Measurements from ENCODE around the gene RNU2-63P. TPM values are rescaled to one million over a fixed set of nuclear protein-coding genes. Genes with fewer than 3 reads are reported as not detected.
"Not testable (repeated sequence)": the region's sequence is repeated elsewhere in the genome, so short reads cannot be mapped to it uniquely, and the experiment has no call there.

RNU2-63P gene
- total RNA-seq, 1 donor from 2014 or later: not detected

DNA sequence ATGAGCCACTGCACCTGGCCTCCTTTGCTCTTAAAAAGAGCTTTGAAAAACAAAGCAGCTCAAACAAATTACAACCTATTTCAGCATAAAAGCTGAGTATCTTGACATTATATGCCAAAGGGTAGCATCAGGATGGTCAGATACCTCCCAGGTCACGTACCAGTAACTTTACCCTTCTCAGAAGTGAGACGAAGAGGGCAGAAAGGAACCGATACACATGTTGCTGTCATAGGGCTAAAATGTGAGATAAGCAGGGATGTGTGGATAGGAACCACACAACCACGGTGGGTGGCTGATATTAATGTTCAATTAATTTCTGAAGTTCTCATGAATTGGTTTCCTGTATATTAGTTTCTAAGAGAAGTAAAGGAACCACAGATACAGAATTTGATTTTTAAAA is 12.6 kb upstream of the RNU2-63P start:
- DNase-seq (ENCODE audit: low read depth, low spot score): no peak

DNA sequence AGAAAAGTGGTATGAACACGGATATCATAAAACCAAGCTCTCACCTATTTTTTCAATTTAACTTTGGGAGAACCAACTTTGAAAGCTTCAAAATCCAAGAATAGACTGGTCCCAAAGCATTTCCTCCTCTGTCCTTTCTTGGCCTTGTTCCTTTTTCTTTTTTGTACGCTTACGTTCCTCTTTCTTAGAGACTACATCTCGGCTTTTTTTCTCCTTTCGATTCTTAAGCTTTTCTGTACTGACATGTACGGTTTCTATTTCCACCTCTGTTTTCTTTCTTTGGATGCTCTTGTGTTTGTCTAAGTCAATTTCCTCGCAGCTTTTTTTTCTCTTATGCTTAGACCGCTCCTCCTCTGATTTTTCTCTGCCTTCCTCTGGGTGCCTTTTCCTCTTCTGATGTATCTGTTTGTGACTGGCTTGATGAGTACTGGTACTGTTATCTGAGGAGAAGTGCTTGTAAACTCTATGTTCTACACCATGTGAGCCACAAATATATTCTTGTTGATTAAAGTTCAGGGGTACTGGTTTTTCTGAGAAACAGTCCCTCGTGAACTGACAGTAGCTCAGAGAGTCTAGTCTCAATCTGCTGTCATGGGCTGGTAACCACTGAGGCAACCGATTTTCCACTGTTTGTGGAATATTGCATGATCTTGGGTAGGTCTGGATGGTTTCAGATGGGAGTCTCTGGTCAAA is 11.5 kb upstream of the RNU2-63P start:
- DNase-seq (ENCODE audit: low read depth, low spot score): no peak

DNA sequence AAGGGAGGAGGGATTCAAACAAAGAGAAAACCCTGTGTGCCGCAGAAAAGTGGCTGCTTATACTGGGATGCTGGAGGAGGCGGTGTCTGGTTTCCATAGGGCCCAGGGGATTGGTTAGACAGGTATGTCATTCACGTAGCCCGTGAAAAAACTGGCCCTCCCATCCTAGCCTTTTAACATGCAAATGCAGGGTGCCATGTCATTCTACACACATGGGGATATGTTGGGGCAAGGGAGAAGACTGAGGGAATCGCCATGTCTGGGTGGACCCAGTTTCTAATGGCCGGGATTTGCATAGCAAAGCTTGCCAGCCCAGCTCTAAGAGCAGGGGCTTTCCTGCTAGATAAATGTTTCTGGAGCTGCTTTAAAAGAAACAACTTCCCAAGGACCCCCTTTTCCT is 8.2 kb upstream of the RNU2-63P start:
- DNase-seq (ENCODE audit: low read depth, low spot score): no peak

DNA sequence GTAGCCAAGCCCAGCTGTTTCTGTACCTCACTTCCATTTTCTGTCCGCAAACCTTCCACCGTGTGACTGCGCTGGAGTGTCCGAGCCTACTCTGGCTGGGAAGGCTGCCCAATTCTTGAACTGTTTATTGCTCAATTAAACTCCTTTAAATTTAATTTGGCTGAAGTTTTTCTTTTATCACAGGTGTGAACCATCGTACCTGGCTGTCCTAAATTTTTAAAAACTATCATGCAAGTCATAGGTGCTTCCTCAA is 6.2 kb upstream of the RNU2-63P start:
- no peak for DNase-seq (ENCODE audit: low read depth, low spot score)

DNA sequence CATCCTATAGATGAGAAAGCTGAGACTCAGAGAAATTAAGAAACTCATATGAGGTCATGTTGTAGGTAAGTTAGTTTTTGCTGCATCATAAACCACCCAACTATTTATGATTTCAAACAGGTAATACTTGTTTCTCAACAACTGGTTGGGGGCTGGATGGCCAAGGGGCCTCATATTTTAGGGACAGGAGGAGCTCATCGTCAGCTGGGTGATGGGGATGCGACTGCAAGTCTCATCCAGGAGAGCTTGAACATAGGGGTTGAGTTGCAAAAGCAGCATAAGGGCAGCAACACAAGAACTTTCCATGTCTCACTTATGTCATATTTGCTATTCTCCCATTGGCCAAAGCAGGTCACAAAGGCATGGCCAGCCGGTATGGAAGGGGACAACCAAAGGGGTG is 3.6 kb upstream of the RNU2-63P start:
- DNase-seq (ENCODE audit: low read depth, low spot score): no peak

DNA sequence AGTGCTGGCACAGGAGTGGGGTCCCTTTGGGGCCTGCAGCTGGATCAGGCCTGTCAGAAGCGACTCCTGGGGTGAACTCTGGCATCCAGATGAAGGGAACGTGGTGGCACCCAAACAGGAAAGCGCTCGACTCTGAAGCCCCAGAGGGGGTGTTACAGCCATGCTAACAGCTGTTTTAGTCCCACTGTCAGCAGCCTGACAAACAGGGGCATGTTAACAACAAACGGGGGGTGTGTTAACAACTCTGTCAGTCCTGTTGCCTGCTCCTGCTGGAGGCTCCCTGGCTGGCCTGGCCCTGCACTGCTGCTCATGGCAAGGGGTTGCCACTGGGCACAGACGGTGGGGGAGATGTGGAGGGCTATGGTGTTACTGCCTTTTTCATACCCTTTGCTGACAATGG is 2.6 kb upstream of the RNU2-63P start:
- no peak for DNase-seq (ENCODE audit: low read depth, low spot score)

DNA sequence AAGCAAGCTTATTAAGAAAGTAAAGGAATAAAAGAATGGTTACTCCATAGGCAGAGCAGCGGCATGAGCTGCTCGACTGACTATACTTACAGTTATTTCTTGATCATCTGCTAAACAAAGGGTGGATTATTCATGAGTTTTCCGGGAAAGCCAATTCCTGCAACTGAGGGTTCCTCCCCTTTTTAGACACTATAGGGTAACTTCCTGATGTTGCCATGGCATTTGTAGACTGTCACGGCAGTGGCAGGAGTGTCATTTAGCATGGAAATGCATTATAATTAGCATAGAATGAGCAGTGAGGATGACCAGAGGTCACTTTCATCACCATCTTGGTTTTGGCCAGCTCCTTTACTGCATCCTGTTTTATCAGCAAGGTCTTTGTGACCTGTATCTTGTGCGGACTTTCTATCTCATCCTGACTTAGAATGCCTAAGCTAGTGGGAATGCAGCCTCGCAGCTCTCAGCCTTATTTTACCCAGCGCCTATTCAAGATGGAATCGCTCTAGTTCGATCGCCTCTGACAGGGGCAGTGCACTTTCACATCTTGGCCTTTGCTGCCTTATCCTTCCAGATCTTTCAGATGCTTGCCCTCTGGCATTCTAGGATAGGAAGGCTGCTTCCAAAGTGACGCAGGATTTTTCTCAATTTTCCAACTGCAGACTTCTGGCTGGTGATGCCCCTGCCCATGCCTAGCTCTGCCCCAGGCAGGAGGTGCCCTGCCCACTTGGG is 1.9 kb upstream of the RNU2-63P start:
- DNase-seq (ENCODE audit: low read depth, low spot score): not testable (repeated sequence)

DNA sequence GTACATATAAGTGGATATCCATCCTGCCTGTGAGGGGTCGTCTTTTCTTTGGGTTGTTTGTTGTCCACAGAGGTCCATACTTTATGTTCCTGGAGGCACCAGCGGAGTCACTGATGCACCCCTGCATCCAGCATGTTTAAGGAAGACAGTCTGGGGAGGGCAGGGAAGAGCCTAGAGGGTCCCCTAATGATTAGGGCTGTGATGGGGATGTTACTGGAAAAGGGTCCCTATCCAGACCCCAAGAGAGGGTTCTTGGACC is 1.4 kb upstream of the RNU2-63P start:
- DNase-seq (ENCODE audit: low read depth, low spot score): not testable (repeated sequence)

DNA sequence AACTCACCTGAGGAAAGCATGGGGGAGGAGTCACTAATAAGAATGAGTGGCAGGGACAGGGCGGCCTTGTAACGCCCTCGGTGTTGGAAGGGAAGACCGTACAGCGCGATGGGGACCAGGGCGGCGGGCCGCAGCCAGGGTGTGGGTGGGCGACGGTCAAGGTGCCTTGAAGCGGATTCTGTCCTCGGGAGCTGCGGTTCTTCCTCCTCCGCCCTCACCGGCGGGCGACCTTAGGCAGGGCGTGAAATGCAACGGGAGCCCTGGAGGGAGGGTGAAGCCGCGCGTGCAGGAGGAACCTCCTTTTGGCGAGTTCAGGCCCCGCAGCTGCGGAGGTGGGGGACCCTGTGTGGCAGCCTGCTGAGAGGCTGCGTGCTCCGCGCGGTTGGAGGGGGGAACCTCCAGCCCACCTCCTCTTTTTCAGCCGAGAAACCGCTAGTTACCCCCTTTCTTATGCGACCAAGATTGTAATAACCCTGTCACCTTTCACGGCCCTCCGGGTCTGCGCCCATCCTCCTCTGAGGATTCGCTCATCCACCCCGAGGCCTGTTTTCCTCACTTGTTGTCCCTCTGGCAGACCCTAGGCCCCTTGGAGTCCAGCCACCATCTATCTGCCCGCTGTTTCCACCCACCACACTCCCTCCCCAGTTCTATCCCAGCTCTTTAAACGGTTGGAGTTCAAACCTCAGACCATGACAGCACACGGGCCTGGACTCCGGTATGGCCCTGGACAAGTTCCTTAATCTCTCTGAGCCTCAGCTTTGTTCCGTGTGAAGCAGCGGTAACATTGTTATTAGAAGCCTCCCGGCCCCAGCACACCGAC is 823 bp upstream of the RNU2-63P start:
- DNase-seq (ENCODE audit: low read depth, low spot score): no peak

DNA sequence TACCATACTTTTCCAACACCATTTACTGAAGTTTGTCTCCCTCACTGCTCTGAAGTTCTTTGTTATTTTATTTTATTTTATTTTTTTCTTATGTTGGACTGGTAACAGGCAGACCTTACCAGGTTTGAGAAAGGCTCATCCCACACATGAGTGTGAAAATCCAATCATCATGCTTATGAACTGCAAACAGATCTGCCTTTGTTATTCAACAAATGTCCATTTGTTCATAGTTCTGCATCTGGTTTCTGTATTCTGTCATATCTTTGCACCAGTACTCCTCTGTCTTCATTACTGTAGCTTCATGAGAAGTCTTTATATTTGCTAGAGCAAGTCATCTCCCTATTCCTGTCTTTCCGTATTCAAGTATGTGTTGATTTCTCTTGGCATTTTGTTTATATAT is 5.3 kb downstream of the RNU2-63P start:
- no peak for DNase-seq (ENCODE audit: low read depth, low spot score)

DNA sequence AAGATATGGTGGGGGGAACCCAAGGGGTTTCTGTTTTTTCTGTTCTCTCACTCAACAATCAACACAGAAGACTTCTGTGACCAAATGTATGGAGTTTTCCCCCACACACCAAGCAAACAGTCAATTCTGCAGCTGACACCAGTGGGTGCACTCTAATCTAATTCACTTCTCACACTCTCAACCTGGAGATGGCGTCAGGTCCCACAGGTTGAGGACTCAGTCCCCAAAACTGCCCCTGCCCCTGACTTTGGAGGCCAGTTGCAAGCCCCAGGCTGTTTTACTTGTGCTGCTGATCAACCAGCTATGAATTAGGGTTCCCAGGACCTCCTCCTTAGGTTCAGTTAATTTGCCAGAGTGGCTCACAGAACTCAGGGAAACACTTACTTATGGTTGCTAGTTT is 6.2 kb downstream of the RNU2-63P start:
- DNase-seq (ENCODE audit: low read depth, low spot score): no peak

DNA sequence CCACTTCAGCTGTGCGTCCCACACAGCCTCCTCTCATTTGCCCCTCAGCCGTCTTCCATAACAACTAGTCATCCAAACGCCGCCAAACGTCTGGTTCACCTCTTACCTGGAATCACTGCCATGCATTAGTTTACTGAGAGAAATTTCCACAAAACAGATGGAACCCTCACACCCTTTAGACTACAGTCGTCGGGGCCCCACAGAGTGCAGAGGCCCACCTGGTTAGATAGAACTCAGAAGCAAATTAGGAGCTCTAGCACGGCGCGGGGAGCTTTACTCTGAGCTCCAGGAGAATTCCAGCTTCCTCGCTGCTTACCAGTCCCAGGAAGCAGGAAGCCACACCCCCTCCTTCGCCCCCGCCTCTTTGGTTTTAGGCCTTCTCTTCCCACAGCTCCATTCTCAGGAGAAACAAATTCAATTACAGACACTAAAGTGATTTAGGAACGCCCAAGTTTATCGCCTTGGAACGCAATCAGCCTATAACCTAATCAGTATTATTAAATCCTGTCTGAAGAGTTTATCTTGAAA is 9.4 kb downstream of the RNU2-63P start:
- DNase-seq (ENCODE audit: low read depth, low spot score): no peak

DNA sequence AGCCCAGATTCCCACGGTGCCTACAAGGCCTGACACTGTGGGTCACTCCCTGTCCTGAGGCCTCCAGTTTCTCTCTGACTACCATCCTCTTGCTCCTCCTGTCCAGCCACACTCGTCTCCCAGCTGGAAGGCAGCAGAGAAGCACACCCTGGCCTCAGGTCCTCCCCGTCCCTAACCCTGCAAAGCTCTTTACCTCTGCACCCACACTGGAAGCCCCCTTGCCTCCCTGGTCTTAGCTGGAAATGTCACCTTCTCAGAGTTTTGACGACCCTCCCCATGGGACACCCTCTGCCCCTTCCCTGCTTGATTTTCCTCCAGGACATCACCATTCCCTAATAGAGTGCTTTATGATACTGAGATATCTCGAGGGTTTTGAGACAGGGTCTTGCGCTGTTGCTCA is 10.6 kb downstream of the RNU2-63P start:
- DNase-seq (ENCODE audit: low read depth, low spot score): no peak

DNA sequence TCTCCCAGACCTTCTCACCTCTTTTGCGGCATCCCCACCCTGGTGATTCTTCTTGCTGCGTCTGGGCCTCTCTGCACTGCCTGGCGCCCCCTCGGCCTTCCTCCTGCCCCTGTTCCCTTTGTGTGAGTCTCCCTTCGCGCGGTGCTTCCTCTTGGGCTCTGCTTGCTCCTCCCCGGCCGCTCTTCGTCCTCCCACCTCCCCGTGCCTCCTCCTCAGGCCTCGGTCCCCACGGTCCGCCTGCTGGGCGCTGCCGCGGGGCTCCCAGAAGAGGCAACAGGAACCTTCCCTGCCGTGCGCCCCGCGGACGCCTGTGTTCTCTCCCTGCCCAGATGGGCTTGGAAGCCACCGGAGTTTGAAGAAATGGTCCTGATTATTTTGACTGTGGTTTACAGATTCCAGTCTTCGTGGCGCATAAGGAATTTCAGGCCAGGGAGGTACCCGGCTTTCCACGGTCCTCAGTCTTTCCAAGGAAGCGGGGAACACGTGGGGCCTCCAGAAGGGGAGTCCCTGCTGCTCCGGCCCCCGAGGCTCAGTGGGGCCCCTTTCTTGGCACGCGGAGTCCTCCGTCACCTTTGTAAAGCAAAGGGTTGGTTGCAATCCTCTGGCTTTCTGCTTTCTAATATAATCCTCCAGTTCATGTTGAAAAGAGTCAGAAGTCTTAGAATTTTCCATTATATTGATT is 13.1 kb downstream of the RNU2-63P start:
- DNase-seq (ENCODE audit: low read depth, low spot score): no peak

DNA sequence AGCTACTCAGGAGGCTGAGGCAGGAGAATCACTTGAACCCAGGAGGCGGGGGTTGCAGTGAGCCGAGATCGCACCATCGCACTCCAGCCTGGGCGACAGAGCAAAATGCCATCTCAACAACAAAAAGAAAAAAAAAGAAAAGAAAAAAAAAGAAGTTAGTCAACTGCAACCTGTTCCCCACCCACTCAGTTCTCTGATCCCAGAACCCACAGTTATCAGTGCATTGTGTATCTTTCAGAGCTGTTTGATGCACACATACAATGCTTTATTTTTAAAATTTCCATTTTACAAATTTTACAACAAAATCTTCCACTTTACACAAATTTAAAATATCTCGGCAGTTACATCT is 14.0 kb downstream of the RNU2-63P start:
- no peak for DNase-seq (ENCODE audit: low read depth, low spot score)

DNA sequence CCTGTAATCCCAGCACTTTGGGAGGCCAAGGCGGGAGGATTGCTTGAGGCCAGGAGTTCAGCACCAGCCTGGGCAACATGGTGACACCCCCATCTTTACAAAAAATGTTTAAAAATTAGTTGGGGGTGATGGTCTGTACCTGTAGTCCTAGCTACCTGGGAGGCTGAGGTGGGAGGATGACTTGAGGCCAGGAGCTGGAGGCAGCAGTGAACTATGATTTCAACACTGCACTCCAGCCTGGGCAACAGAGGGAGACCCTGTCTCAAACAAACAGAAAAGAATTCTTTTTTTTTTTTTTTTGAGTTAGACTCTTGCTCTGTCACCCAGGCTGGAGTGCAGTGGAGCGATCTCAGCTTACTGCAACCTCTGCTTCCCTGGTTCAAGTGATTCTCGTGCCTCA is 15.9 kb downstream of the RNU2-63P start:
- not testable (repeated sequence) for DNase-seq (ENCODE audit: low read depth, low spot score)

DNA sequence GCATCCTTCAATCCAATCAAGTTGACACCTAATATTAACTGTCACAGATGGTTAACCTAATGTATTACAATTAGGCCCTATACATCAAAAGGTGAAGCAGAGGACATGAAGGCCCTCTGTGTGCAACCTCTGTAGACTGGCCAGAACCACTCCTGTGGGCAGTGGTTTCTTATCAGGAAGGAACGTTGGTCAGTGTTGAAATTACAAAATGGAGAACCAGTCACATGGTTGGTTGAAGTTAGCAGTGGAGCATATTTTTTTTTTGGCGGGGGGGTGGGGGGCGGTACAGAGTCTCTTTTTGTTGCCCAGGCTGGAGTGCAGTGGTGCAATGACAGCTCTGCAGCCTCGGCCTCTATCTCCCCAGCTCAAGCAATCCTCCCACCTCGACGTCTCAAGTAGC is 19.8 kb downstream of the RNU2-63P start:
- no peak for DNase-seq (ENCODE audit: low read depth, low spot score)

DNA sequence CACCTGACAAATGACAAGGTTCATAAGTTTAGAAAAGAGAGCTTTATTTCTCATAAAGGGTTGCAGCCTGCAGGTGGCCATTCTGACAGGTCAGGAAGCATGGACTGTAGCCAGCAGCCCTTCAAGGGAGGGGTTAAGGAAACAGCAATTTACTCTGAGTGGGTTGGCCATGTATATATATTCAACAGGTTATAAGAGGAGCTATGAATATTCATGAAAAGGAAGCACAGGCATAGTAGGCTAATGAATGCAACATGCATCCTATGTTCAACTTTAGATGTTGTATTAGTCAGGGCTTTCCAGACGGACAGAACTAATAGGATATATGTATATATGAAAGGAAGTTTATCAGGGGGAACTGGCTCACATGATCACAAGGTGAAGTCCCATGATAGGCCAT is 20.6 kb downstream of the RNU2-63P start:
- no peak for DNase-seq (ENCODE audit: low read depth, low spot score)

DNA sequence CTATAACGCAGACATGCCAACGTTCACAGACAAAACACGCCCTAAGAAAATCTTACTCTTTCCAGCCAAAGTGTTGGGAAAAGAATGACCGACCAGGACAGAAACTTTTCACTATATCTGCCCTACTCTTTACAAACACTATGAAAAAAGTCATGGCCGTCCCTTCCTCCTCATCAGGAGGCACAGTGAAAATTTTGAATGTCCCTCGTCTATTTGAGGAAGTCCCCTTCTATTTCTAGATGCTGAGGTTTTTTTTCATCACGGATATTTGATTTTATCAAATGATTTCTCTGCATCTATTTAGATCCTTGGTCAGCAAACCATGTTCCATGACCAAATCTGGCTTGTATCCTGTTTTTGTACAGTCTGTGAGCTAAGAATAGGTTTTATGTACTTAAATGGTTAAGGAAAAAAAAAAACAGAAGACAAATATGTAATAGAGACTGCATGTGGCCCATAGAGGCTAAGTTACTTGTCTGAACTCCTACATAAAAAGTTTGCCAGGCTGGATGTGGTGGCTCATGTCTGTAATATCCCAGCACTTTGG is 22.0 kb downstream of the RNU2-63P start:
- not testable (repeated sequence) for DNase-seq (ENCODE audit: low read depth, low spot score)

DNA sequence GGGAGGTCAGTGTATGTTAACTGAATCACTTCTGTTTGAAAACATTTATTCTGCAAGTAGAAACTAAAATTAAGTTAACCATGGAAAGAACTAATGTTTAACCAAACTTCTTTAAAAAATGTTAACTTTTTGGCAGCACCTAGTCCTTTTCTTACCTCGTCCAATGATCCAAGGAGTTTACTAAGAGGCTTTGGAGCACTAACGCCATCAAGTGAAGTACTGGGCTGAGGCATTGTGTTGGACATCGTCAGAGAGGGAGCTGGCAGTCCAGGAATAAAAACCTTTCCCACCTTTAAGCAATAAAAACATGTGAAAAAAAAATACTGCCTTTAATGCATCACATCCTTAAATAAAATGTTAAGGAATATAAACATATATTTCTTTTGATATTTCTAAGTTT is 23.8 kb downstream of the RNU2-63P start:
- not testable (repeated sequence) for DNase-seq (ENCODE audit: low read depth, low spot score)

DNA sequence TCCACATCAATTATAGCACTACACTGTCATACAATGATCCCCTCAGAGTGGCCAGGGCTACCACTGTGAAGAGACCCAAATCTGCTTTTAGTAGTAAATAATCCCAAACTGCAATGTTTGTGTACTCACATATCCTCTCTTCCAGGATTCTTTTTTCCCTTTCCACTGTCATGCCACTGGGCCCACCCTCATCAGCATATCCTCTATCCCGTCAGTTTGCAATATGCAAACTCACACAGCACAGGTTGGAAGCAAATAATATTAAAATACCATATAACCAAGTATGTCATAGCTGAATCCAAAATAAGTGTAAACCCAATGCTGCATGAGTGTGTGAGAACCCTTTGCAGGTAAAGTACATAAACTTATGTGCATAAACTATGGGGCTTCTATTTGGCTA is 28.9 kb downstream of the RNU2-63P start:
- not testable (repeated sequence) for DNase-seq (ENCODE audit: low read depth, low spot score)

DNA sequence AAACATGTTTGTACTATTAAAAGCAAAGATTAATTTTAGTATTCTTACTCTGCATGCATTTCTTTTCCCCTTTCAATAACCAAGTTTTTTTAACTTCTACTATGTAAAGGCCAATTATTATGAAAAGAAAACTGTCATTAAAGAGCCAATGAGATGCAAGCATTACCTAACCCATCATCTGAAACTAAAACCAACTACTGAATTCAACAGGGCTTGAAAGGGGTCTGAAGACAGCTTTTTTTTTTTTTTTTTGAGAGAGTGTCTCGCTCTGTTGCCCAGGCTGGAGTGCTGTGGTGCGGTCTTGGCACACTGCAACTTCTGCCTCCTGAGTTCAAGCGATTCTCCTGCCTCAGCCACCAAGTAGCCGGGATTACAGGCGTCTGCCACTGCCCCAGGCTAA is 30.4 kb downstream of the RNU2-63P start:
- DNase-seq (ENCODE audit: low read depth, low spot score): not testable (repeated sequence)
